Activated naive CD8-positive, alpha-beta T cell treated with anti-CD3 and anti-CD28 coated beads, Interleukin-2, amount 10 ng/mL, durations not matched to agents 7 days and 5 days (primary cell): ENCODE data around the gene ANKMY2. TPM values are rescaled to one million over a fixed set of nuclear protein-coding genes. Genes with fewer than 3 reads are reported as not detected.

Experiments used
- total RNA-seq, 2 experiments: library from RNA; stranded (reverse); gene quantifications; one replicate each; pipeline ENCODE4 v1.2.3, GENCODE V29; 2021

ANKMY2 gene
- total RNA-seq, 2 experiments from 2014 or later, result 14.3 to 18.7 TPM

Other genes starting within 250 kb of the ANKMY2 start
- 1 to 10 TPM in 1 of 2 experiments, under 1 TPM in 1; 0.89 to 1.1 TPM for gene CRPPA, start 224.2 kb downstream of the ANKMY2 start, total RNA-seq
- not detected for gene SOSTDC1, start 180.0 kb downstream of the ANKMY2 start, total RNA-seq
- gene LRRC72, start 118.9 kb downstream of the ANKMY2 start, total RNA-seq, result not detected
- gene BZW2, start 427 bp upstream of the ANKMY2 start, total RNA-seq, result 10 to 100 TPM; 41.0 to 44.1 TPM
- gene TSPAN13, start 108.0 kb upstream of the ANKMY2 start, total RNA-seq, result under 1 TPM; 0.42 to 0.91 TPM
- gene AGR2, start 159.2 kb upstream of the ANKMY2 start, total RNA-seq, result not detected
- gene AGR3, start 236.2 kb upstream of the ANKMY2 start, total RNA-seq, result not detected